T1000 (cell line): Measurements from ENCODE around the gene B3GAT1.

Experiments used
- DNase-seq: peaks from one replicate; lab custom pipeline; 2025; ENCODE audit warnings: mixed read lengths; lab: John Stamatoyannopoulos, UW

Gene B3GAT1

GRCh38 chr11:134333946-134334345, 78.1 kb downstream of the B3GAT1 start:
- no peak for DNase-seq

GRCh38 chr11:134333312-134333711, 78.7 kb downstream of the B3GAT1 start:
- no peak for DNase-seq

DNA sequence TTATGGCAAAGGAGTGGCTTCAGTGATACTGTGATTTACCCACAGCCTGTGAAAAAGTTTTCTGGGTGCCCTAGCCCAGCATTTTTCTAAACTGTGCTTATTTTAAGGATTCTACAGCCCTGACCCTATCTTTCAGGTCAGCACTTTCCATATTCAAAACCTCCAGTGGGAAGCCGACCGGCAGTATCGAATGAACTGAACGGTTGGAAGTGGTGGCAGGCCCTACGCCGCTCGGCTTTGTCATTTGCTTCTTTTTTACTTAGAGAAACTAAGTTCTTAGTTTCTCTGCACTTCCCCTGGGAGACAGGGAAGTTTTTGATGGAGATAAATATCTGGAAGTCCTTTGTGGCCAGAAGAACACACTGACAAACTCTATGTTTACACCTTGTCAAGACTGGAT, 79.3 kb downstream of the B3GAT1 start:
- no peak for DNase-seq

GRCh38 chr11:134332189-134332631, 79.8 kb downstream of the B3GAT1 start:
- no peak for DNase-seq

GRCh38 chr11:134331354-134332188, 80.5 kb downstream of the B3GAT1 start, which contains the start of gene GLB1L2:
GLB1L2 (plus strand) TSS chr11:134331988; CDS start chr11:134332062, 74 bp downstream.
- DNase-seq: no peak

DNA sequence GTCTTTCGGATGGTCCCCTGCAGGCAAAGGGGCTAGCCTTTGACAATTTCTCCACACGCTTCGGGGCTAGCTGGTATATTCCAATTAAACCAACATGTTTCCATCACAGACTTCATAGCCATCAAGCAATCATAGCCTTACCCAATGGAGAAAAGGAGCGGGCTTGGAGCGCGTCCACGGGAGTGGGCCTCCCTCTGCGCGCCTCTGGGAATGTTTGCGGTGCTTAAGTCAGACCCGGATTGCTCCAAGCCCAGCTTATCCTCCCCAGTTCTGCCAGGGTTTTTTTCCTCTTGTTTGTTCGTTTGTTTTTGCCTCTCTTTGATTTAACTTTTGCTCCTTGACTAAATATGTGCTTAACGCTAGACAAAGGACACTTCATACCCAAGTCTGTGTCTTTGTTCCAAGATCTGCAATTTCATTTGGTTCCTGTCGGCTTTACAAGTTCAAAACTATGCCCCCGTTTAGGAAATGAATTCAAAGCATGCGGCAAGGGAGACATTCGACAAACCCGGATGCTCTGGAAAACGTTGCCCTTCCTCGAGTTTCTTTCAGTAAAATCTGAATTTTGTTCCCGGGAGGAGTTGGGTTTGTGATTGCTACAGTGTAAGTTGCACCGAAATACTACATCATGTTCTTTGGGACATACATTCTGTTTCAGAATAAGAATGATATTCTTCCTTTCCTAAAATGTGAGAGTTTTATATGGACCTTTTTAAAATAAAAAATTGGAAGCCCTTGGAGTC, 81.3 kb downstream of the B3GAT1 start:
- DNase-seq: no peak
